HPDE6-E6E7 (cell line): ENCODE results near the gene CCN5.
"Not testable (repeated sequence)": the region's sequence is repeated elsewhere in the genome, so short reads cannot be mapped to it uniquely, and the experiment has no call there.

Experiments used
- DNase-seq: peaks from one replicate; pipeline ENCODE4 v3.0.0; 2011; ENCODE audit warnings: missing footprints; ENCODE audit errors: extremely low spot score

The CCN5 gene

GRCh38 chr20:44758247-44759101 is 43.3 kb downstream of the CCN5 start:
- no peak for DNase-seq

DNA sequence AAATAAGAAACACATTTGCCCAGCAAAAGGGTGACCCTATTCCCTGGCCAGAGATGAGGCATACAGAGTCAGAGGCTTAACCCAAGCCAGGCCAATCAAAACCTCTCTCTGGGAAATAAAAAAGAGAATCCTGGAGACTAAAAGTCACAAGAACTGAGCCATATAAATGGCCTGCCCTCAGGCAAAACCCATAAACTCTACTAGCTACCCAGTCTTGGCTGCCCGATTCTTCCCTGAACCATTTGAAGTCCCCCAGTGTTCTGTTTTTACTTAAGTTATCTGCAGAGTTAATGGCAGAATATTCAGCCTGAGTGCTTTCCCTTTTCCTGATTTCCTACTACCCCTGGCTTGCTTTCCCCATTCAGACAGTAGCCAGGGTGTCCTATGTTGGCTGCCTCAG is 44.4 kb downstream of the CCN5 start:
- DNase-seq: no peak

GRCh38 chr20:44761423-44761822 is 46.3 kb downstream of the CCN5 start:
- DNase-seq: no peak

GRCh38 chr20:44762466-44763140 is 47.4 kb downstream of the CCN5 start:
- DNase-seq: no peak

DNA sequence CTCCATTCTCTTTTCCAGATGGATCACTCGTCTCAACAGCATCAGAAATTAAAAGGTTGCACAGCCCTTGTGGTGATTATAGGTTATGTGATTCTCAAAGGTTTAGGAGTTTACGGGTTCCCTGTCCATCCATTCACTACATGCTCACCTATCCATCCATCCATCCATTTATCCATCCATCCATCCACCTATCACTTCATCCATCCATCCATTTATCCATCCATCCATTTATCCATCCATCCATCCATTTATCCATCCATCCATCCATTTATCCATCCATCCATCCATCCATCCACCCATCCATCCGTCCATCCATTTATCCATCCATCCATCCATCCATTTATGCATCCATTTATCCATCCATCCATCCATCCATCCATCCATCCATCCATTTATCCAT is 48.6 kb downstream of the CCN5 start:
- DNase-seq: not testable (repeated sequence)

DNA sequence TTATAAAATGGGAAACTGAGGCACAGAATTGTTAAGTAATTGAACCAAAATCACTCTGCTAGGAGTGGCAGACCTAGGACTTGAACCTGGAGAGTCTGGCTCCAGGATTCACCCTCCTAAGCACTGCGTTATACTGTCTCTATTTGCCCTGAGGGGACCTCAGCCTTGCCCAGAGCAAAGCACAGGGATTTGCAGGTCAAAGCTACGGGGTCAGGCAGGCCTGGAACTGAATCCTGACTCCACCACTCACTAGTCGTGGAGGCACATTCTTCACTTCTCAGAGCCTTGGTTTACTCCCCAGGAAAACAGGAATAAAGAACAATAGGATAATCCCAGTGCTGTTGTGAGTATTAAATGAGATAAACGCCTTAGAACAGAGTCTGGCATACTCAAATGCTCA is 49.9 kb downstream of the CCN5 start:
- DNase-seq: no peak

DNA sequence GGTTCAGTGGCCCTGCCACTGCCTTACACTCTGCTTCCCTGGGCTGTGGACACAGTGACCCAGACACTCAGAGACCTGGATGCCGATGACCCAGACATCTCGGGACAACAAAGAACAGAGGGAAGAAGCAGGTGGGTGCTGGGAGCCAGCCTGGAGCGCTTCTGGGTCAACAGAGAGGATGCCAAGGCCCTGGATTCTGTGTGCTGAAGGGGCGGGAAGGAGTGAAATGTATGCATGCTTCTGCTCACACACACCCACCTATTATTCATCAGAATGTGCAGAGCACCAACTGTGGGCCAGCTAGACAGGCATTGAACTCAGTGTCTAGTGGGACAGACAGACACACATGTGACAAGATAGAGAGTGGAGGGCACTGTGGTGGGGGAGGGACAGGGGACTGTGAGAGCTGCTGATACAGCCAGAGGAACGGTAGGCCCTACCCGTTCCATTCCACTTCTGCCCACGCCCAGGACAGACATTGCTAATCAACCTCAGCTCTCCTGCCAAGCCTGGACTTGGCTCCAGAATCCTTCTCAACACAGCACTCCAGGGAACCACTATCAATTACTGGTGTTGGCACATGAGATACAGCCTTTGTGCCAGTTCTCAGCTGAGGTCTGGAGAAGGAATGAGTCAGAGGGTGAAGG is 50.7 kb downstream of the CCN5 start:
- DNase-seq: no peak

GRCh38 chr20:44768256-44768655 is 53.1 kb downstream of the CCN5 start:
- no peak for DNase-seq

- no peak for DNase-seq
These were observed 53.8 kb downstream of the CCN5 start for GRCh38 chr20:44768854-44769480.

DNA sequence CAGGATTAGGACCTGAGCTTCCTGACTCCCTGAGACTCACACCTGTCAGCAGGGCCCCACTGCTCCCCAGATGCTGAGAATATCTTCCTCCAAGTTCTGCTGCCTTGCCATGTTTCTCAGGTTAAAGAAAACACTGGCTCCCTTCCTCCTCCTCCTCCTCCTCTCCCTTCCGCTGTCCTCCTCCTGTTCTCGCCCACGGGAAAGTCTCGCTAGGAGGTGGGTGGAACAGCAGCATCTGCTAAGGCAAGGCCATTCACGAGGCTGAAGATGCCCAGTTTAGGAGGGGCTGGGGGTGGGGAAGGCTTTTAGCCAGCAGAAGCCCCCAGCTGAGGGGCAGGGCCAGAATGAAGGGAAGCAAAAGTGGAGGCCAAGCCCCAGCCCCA is 54.3 kb downstream of the CCN5 start:
- no peak for DNase-seq

- no peak for DNase-seq
These were observed 55.5 kb downstream of the CCN5 start for GRCh38 chr20:44770484-44771171.

GRCh38 chr20:44771172-44771535 is 56.0 kb downstream of the CCN5 start:
- no peak for DNase-seq

DNA sequence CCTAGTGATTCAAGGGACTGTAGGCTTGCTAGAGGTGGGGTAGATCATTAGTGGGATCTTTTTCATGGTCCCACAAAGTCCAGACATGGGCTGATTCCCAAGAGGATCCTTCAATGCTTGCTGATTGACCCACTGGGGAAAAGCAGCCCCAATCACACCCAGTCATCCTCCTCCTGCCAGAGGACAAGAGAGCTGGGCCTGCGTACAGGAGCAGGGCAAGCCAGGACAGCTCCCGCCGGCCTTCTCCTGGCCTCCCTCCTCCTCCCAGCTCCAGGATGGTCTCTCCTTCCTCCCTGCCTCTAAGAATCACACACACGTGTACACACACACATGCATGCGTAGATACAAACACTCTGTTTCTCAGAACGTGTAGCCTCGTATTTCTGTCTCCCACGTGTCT is 57.5 kb downstream of the CCN5 start:
- peak; percentile 53 for DNase-seq

- no peak for DNase-seq
These were observed 58.1 kb downstream of the CCN5 start for GRCh38 chr20:44773070-44773829.

DNA sequence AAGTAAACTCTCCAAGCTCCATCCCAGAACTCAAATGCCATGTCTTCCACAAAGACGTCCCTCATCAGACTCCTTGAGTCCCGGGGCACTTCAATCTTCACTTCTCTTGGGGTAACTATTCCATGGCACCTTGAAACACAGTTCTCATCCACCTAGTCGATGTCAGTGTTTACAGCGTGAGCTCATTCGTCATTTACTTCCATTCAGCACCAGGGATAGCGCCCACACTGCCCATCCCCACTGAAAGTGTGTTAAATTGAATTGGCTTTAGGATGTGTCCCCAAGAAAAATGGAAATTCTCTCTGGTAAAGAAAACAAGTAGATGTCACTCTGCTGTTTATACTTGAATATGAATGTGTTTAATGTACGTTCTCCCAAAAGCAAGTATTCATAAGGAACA is 61.8 kb downstream of the CCN5 start:
- DNase-seq: no peak
